H1 (cell line): Measurements from ENCODE around the gene TAAR9.

Experiments used
- CHD7 ChIP-seq: fragments of 300-600 bp; sonication (generic); IDR thresholded peaks from 2 replicates; pipeline ENCODE4 v1.7.1; 2012; ENCODE audit warnings: low read length, moderate library complexity, mild to moderate bottlenecking, inconsistent platforms; ENCODE audit not compliant: insufficient replicate concordance
- CREB1 ChIP-seq: IDR thresholded peaks from 2 replicates; pipeline ENCODE4 v1.6.1; 2012; ENCODE audit warnings: inconsistent platforms
- CTCF ChIP-seq, 3 experiments: IDR thresholded peaks; 1 replicate in 2 of 3; 2 replicates in 1 of 3; pipeline versions ENCODE4 v1.5.1 to v1.6.1; 2011; ENCODE audit warnings: low read length in 3 of 3, mild to moderate bottlenecking in 3 of 3, inconsistent platforms in 2 of 3, low read depth in 1 of 3, moderate library complexity in 1 of 3; ENCODE audit not compliant: insufficient read depth in 1 of 3; ENCODE audit errors: control extremely low read depth in 1 of 3
- EP300 ChIP-seq, 2 experiments: IDR thresholded peaks; 1 replicate in 1 of 2; 2 replicates in 1 of 2; pipeline ENCODE4 v1.6.1; 2011 to 2012; ENCODE audit warnings: low read depth in 2 of 2, low read length in 2 of 2, mild to moderate bottlenecking in 2 of 2, borderline replicate concordance in 1 of 2, inconsistent platforms in 1 of 2, moderate library complexity in 1 of 2
- EZH2 ChIP-seq: fragments of 200-600 bp; sonication (generic); IDR thresholded peaks from 2 replicates; pipeline ENCODE4 v1.7.1; 2012; ENCODE audit warnings: low read depth, mild to moderate bottlenecking, moderate library complexity, low read length, inconsistent platforms; ENCODE audit not compliant: severe bottlenecking
- GABPA ChIP-seq: IDR thresholded peaks from 2 replicates; pipeline ENCODE4 v1.6.1; 2011; ENCODE audit warnings: mild to moderate bottlenecking, low read length, moderate library complexity, borderline replicate concordance; ENCODE audit not compliant: insufficient read depth
- JUN ChIP-seq: IDR thresholded peaks from 2 replicates; pipeline ENCODE4 v1.6.1; 2011; ENCODE audit warnings: low read depth, mild to moderate bottlenecking, improper control_type of control experiment, low read length
- POLR2A ChIP-seq, 2 experiments: IDR thresholded peaks; 1 replicate in 1 of 2; 2 replicates in 1 of 2; pipeline ENCODE4 v1.6.1; 2011; ENCODE audit warnings: low read depth in 2 of 2, low read length in 2 of 2, mild to moderate bottlenecking in 2 of 2; ENCODE audit errors: control extremely low read depth in 1 of 2
- POLR2AphosphoS5 ChIP-seq: IDR thresholded peaks from 2 replicates; pipeline ENCODE4 v1.6.1; 2011; ENCODE audit warnings: low read depth, low read length
- SAP30 ChIP-seq: fragments of 300-600 bp; sonication (generic); IDR thresholded peaks from 2 replicates; pipeline ENCODE4 v1.7.1; 2012; ENCODE audit warnings: low read length, moderate library complexity, mild to moderate bottlenecking, inconsistent platforms; ENCODE audit not compliant: insufficient read depth, insufficient replicate concordance
- SP2 ChIP-seq: IDR thresholded peaks from 2 replicates; pipeline ENCODE4 v1.6.1; 2012; ENCODE audit warnings: mild to moderate bottlenecking, low read length, inconsistent platforms
- TAF1 ChIP-seq: IDR thresholded peaks from 2 replicates; pipeline ENCODE4 v1.6.1; 2011; ENCODE audit warnings: mild to moderate bottlenecking, low read depth, low read length

GRCh38 chr6:132570221-132570777 is 32.2 kb downstream of the TAAR9 start, which contains the start of gene TAAR6:
- TF ChIP-seq POLR2AphosphoS5, result no peak
- no peak for TF ChIP-seq SP2
- no peak for TF ChIP-seq POLR2A (IDR thresholded peaks at IDR 0.05; ENCODE audit: control extremely low read depth in 1 of 2, low read depth in 2 of 2, low read length in 2 of 2)
- TF ChIP-seq EP300 (IDR thresholded peaks at IDR 0.05; ENCODE audit: borderline replicate concordance in 1 of 2, low read depth in 2 of 2, low read length in 2 of 2), result no peak
- TF ChIP-seq EZH2, result no peak
- TF ChIP-seq CREB1, result no peak
- no peak for TF ChIP-seq CTCF (IDR thresholded peaks at IDR 0.05; ENCODE audit: control extremely low read depth in 1 of 3, insufficient read depth in 1 of 3, low read depth in 1 of 3, low read length in 3 of 3)
- no peak for TF ChIP-seq TAF1
- TF ChIP-seq SAP30, result no peak
- TF ChIP-seq CHD7, result no peak
- TF ChIP-seq GABPA, result no peak
- TF ChIP-seq JUN, result no peak
